22Rv1 (cell line): ENCODE data around the gene UNC119B.

Source experiments
- ZFX ChIP-seq: fragments of 450-650 bp; IDR thresholded peaks from 2 replicates; pipeline ENCODE4 v1.6.1; 2017; ENCODE audit warnings: antibody characterized with exemption, borderline replicate concordance
- TF ChIP-seq, protein P1 (sequence below): fragments of 450-650 bp; IDR thresholded peaks from 2 replicates; pipeline ENCODE4 v1.5.1; 2017; ENCODE audit warnings: mild to moderate bottlenecking

DNA sequence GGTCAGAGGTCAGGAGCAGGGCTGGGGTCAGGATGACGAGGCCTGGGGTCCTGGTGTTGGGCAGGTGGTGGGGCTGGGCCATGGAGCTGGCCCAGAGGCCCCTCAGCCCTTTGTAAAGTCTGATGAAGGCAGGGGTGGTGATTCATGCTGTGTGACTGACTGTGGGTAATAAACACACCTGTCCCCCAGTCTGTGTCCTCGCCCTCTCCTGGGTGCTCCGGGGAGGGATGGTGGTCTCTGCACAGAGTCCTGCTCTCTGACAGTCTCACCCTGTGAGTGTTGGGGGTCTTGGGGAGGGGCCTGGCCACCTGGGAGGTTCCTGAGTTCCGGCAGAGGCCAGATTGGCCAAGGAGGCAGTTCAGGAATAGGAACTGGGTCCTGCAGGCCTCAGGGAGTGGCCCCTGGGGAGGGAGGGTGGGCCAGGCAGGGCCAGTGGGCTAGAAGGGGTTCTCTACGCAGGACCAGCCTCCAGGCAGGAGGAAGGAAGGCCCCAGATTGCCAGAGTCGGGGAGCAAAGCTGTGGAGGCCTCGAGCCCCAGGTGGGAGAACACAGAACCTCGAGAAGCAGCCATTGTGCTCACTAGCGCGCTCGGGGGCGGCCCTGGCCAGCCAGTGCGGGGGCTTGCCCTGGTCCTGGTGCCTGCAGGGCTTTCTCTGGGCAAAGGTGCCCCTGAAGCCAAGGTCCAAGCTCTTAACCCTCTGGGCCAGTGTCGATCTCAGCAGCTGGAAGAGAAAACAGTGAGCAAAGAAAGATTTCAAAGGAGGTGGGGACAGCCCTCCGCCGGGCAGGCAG is 29.8 kb downstream of the UNC119B start:
- TF ChIP-seq, protein P1, sequence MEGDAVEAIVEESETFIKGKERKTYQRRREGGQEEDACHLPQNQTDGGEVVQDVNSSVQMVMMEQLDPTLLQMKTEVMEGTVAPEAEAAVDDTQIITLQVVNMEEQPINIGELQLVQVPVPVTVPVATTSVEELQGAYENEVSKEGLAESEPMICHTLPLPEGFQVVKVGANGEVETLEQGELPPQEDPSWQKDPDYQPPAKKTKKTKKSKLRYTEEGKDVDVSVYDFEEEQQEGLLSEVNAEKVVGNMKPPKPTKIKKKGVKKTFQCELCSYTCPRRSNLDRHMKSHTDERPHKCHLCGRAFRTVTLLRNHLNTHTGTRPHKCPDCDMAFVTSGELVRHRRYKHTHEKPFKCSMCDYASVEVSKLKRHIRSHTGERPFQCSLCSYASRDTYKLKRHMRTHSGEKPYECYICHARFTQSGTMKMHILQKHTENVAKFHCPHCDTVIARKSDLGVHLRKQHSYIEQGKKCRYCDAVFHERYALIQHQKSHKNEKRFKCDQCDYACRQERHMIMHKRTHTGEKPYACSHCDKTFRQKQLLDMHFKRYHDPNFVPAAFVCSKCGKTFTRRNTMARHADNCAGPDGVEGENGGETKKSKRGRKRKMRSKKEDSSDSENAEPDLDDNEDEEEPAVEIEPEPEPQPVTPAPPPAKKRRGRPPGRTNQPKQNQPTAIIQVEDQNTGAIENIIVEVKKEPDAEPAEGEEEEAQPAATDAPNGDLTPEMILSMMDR = no peak
- TF ChIP-seq ZFX = no peak
